CD4-positive, alpha-beta T cell (primary cell): ENCODE data around the gene PQBP1. TPM values are rescaled to one million over a fixed set of nuclear protein-coding genes. Genes with fewer than 3 reads are reported as not detected.

Source experiments
- ATAC-seq: fragments of 200-7000 bp; cut with Tn5 transposase; one replicate; pipeline ENCODE4 v1.10.0; 2022; ENCODE audit warnings: mild to moderate bottlenecking; ENCODE audit not compliant: poor library complexity
- CTCF ChIA-PET: fragments of 350-600 bp; sonication (Branson Sonifier 250); formaldehyde crosslinking; loops from one replicate; lab custom pipeline; 2021; ENCODE audit warnings: antibody characterized with exemption, inconsistent platforms; lab: Charles Lee
- POLR2A ChIA-PET: fragments of 350-600 bp; sonication (Branson Sonifier 250); formaldehyde crosslinking; loops from one replicate; lab custom pipeline; 2021; ENCODE audit warnings: antibody characterized with exemption, inconsistent platforms; lab: Charles Lee
- DNase-seq, 14 experiments: peaks; one replicate each; pipeline ENCODE4 v3.0.0-alpha.2; 2013 to 2020; ENCODE audit warnings: mixed read lengths in 2 of 14
- H3K27ac ChIP-seq, 2 donors: one replicate each; pipeline versions ENCODE4 v1.5.1 to v1.7.0; 2013; ENCODE audit warnings: low read length in 2 of 2, low read depth in 1 of 2, mild to moderate bottlenecking in 1 of 2
- H3K27me3 ChIP-seq, 2 experiments: 1 replicate in 1 of 2; 2 replicates in 1 of 2; pipeline versions ENCODE4 v1.6.1 to v1.7.0; 2013; ENCODE audit warnings: low read length in 2 of 2, control low read depth in 1 of 2, mild to moderate bottlenecking in 1 of 2, moderate library complexity in 1 of 2; ENCODE audit not compliant: insufficient read depth in 2 of 2, control insufficient read depth in 1 of 2
- H3K36me3 ChIP-seq: one replicate; pipeline ENCODE4 v1.6.1; 2013; ENCODE audit warnings: low read length, control low read depth; ENCODE audit not compliant: insufficient read depth
- H3K4me1 ChIP-seq: one replicate; pipeline ENCODE4 v1.6.1; 2013; ENCODE audit warnings: low read length, control low read depth; ENCODE audit not compliant: insufficient read depth
- H3K4me3 ChIP-seq: one replicate; pipeline ENCODE4 v1.5.1; 2013; ENCODE audit warnings: mild to moderate bottlenecking, low read length, moderate library complexity
- H3K9me3 ChIP-seq, 2 experiments: 1 replicate in 1 of 2; 2 replicates in 1 of 2; pipeline versions ENCODE4 v1.6.1 to v1.7.0; 2013; ENCODE audit warnings: low read length in 2 of 2, mild to moderate bottlenecking in 2 of 2, control low read depth in 1 of 2, moderate library complexity in 1 of 2; ENCODE audit not compliant: control insufficient read depth in 1 of 2, insufficient read depth in 1 of 2
- H3K27ac Mint-ChIP-seq: one replicate; pipeline ENCODE4 v1.8.0; 2020; ENCODE audit warnings: mixed read lengths
- H3K27me3 Mint-ChIP-seq: one replicate; pipeline ENCODE4 v1.8.0; 2021; ENCODE audit warnings: mixed read lengths
- H3K36me3 Mint-ChIP-seq: one replicate; pipeline ENCODE4 v1.8.0; 2021; ENCODE audit warnings: low read depth, mixed read lengths
- H3K4me1 Mint-ChIP-seq: one replicate; pipeline ENCODE4 v1.8.0; 2021; ENCODE audit warnings: low read depth, mixed read lengths
- H3K4me3 Mint-ChIP-seq: one replicate; pipeline ENCODE4 v1.8.0; 2020; ENCODE audit warnings: mild to moderate bottlenecking, mixed read lengths
- H3K9me3 Mint-ChIP-seq: one replicate; pipeline ENCODE4 v1.8.0; 2020; ENCODE audit warnings: mixed read lengths
- intact Hi-C, 2 experiments: fragments of 100-400 bp; cut with DNase I in 1 of 2; cut with micrococcal nuclease in 1 of 2; formaldehyde crosslinking; loops; one replicate each; pipeline versions ENCODE4 v1.15.1 to v1.9.0; 2023 to 2025; cut with DNase I, micrococcal nuclease
- total RNA-seq, 174 experiments: library from RNA in 2 of 174; stranded (reverse) in 2 of 174; gene quantifications; one replicate each; pipeline ENCODE4 v1.2.3 and lab custom pipeline; 2021 to 2026
- TF ChIP-seq, protein P1 (sequence below): fragments of 200-600 bp; IDR thresholded peaks from one replicate; pipeline ENCODE4 v1.8.0; 2022; ENCODE audit warnings: antibody characterized with exemption, mild to moderate bottlenecking

The PQBP1 gene
- total RNA-seq, 2 experiments from 2014 or later = 73.0 to 76.6 TPM

DNA sequence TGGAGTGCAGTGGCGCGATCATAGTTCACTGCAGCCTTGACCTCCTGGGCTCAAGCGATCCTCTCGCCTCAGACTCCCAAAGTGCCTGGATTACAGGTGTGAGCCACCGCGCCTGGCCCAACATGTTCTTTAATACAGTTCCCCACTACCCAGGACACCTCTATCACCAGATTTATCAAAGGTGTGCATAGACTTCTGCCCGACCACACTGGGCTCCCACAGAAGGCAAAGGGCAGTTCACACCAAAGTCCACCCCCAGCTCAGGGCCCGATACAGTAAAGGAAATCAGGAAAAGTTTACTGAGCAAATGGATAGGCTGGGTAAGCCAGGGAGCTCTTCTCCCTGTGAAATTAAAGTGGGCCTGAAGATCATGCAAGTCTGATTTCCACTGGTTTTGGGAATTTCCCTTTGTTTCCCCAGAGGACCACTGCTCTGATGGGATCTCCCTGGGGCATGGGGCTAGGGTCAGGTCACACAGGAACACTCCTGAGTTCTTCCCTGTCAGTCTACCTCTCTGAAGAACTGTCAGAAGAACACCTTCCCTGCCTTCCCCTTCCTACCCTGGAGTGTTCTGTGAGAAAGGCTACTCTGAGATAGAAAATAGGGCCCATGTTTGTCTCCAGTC is 38.8 kb downstream of the PQBP1 start:
- peaks cover 78% of the 10 kb centered on the region for H3K4me1 ChIP-seq
- ATAC-seq (no peak), DNase-seq (no peak)
- intact Hi-C loops = loop anchor here (1.0 to 5.0 kb wide), 4 partner anchors 16 to 289 kb away; no protein-coding TSS in a partner anchor
- H3K27ac Mint-ChIP-seq = peak overlapping the region; percentile 98
- peaks cover 82% of the 10 kb centered on the region for H3K4me1 Mint-ChIP-seq
- TF ChIP-seq, protein P1, sequence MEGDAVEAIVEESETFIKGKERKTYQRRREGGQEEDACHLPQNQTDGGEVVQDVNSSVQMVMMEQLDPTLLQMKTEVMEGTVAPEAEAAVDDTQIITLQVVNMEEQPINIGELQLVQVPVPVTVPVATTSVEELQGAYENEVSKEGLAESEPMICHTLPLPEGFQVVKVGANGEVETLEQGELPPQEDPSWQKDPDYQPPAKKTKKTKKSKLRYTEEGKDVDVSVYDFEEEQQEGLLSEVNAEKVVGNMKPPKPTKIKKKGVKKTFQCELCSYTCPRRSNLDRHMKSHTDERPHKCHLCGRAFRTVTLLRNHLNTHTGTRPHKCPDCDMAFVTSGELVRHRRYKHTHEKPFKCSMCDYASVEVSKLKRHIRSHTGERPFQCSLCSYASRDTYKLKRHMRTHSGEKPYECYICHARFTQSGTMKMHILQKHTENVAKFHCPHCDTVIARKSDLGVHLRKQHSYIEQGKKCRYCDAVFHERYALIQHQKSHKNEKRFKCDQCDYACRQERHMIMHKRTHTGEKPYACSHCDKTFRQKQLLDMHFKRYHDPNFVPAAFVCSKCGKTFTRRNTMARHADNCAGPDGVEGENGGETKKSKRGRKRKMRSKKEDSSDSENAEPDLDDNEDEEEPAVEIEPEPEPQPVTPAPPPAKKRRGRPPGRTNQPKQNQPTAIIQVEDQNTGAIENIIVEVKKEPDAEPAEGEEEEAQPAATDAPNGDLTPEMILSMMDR = no peak
- no peaks in the 10 kb centered on the region for H3K9me3 ChIP-seq
- peaks cover 30% of the 10 kb centered on the region for H3K36me3 ChIP-seq
- ChIA-PET POLR2A (interaction anchor here (0.7 to 9.1 kb wide), 15 partner anchors 9 to 362 kb away, joined by 3 to 335 read pairs (median 11); partner anchors contain the start of genes GRIPAP1, HDAC6, OTUD5 and PIM2), CTCF (interaction anchor here (1.1 to 2.5 kb wide), 9 partner anchors 8 to 45 kb away, joined by 3 to 13 read pairs (median 8); partner anchors contain the start of genes PQBP1, SLC35A2 and TIMM17B)
- H3K36me3 Mint-ChIP-seq = peaks cover 62% of the 10 kb centered on the region
- peak overlapping the region; percentile 92 to 93 for H3K27ac ChIP-seq
- H3K4me3 ChIP-seq = peak overlapping the region; percentile 49
- no peaks in the 10 kb centered on the region for H3K27me3 ChIP-seq
- H3K4me3 Mint-ChIP-seq = peak overlapping the region; percentile 82
- H3K27me3 Mint-ChIP-seq = no peaks in the 10 kb centered on the region
- no peaks in the 10 kb centered on the region for H3K9me3 Mint-ChIP-seq

DNA sequence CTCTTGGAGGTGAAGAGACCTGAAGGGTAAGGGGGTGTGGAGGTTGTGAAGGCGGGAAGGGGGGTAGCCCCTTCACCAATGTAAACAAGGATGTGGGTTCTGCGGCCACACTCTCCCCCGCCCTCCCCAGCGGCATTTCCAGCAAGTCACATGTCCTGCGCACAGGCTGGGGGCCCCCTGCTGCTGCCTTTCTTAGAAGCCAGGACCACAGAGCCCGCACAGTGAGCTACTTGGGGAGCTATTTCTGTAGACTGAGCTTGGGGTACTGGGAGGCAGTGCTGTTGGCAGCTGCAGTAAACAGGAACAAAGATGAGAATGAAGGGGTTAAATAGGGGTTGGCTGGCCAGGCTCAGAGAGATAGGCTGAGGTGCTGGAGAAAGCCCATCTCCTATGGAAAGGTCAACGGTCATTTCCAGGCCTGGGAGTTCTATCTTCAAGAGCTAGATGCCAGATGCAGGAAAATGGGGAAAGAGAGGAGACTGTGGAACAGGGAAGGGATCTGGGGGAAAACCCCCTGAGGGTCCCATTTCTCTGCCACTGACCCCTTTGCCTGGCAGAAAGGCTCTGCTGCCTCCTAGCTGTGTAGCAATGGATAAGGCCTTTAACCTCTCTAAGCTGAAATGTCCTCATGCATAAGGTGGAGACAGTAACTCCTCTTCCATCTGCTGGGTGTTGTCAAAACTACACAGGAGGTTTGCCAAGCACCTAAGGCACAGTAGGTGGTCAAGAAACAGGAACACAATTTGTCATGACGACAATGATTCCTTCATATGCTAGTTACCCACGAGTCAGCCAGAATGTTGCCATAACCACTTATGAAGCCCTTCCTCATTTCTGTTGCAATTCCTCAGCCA is 39.6 kb downstream of the PQBP1 start:
- peaks cover 70% of the 10 kb centered on the region for H3K36me3 Mint-ChIP-seq
- TF ChIP-seq, protein P1 = peak; percentile 40
- Histone ChIP-seq H3K4me1 (peaks cover 85% of the 10 kb centered on the region), H3K9me3 (no peaks in the 10 kb centered on the region), H3K27ac (peak overlapping the region; percentile 92 to 93), H3K36me3 (peaks cover 32% of the 10 kb centered on the region), H3K27me3 (no peaks in the 10 kb centered on the region), H3K4me3 (peak overlapping the region; percentile 49)
- peak; percentile 68 for ATAC-seq
- ChIA-PET POLR2A (interaction anchor here (0.6 to 9.1 kb wide), 21 partner anchors 9 to 363 kb away, joined by 3 to 335 read pairs (median 5); partner anchors contain the start of genes GRIPAP1, HDAC6, OTUD5 and PIM2), CTCF (interaction anchor here (0.7 to 2.5 kb wide), 10 partner anchors 9 to 242 kb away, joined by 3 to 13 read pairs (median 8); partner anchors contain the start of genes PQBP1, SLC35A2 and TIMM17B)
- intact Hi-C loops = loop anchor here (1.0 to 5.0 kb wide), 4 partner anchors 17 to 290 kb away; no protein-coding TSS in a partner anchor
- DNase-seq = peak; percentile 77 to 94 (median 88)
- H3K27ac Mint-ChIP-seq = peak overlapping the region; percentile 98
- peak overlapping the region; percentile 82 for H3K4me3 Mint-ChIP-seq
- H3K4me1 Mint-ChIP-seq = peaks cover 90% of the 10 kb centered on the region
- no peaks in the 10 kb centered on the region for H3K27me3 Mint-ChIP-seq
- H3K9me3 Mint-ChIP-seq = no peaks in the 10 kb centered on the region
